NB4 (cell line): ENCODE measurements around the gene MAIP1.

Experiments used
- MAX ChIP-seq: IDR thresholded peaks from 2 replicates; pipeline ENCODE4 v1.6.1; 2011; ENCODE audit warnings: low read depth, low read length
- POLR2A ChIP-seq: IDR thresholded peaks from 2 replicates; pipeline ENCODE4 v1.6.1; 2011; ENCODE audit warnings: mild to moderate bottlenecking; ENCODE audit not compliant: insufficient read length; ENCODE audit errors: extremely low read depth
- TF ChIP-seq, protein P1 (sequence below): IDR thresholded peaks from one replicate; pipeline ENCODE4 v1.5.1; 2012; ENCODE audit warnings: low read depth, low read length

DNA sequence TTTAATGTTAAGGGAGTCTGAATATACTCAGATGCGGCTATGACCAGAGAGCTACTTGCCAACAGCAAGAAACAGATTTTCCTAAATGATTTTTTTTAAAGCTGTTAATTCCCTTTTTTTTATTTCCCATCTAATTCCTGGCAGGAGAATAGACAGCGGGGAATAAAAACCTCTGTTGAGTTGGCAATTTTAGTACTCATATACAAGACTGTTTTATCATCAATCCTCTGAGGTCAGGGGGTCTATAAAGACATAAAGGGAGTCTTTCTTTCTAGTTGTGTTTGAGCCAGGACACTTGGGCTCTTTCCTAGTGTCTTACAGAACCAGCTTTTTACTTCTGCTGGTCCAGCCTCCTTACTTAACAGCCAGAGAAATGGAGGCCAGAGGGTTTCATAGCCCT, 29.4 kb downstream of the MAIP1 start:
- TF ChIP-seq, protein P1, sequence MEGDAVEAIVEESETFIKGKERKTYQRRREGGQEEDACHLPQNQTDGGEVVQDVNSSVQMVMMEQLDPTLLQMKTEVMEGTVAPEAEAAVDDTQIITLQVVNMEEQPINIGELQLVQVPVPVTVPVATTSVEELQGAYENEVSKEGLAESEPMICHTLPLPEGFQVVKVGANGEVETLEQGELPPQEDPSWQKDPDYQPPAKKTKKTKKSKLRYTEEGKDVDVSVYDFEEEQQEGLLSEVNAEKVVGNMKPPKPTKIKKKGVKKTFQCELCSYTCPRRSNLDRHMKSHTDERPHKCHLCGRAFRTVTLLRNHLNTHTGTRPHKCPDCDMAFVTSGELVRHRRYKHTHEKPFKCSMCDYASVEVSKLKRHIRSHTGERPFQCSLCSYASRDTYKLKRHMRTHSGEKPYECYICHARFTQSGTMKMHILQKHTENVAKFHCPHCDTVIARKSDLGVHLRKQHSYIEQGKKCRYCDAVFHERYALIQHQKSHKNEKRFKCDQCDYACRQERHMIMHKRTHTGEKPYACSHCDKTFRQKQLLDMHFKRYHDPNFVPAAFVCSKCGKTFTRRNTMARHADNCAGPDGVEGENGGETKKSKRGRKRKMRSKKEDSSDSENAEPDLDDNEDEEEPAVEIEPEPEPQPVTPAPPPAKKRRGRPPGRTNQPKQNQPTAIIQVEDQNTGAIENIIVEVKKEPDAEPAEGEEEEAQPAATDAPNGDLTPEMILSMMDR, result no peak
- no peak for TF ChIP-seq POLR2A
- no peak for TF ChIP-seq MAX
